Measurements from ENCODE around the gene NUP160.
"Not testable (repeated sequence)": the region's sequence is repeated elsewhere in the genome, so short reads cannot be mapped to it uniquely, and the experiment has no call there.

Gene NUP160

DNA sequence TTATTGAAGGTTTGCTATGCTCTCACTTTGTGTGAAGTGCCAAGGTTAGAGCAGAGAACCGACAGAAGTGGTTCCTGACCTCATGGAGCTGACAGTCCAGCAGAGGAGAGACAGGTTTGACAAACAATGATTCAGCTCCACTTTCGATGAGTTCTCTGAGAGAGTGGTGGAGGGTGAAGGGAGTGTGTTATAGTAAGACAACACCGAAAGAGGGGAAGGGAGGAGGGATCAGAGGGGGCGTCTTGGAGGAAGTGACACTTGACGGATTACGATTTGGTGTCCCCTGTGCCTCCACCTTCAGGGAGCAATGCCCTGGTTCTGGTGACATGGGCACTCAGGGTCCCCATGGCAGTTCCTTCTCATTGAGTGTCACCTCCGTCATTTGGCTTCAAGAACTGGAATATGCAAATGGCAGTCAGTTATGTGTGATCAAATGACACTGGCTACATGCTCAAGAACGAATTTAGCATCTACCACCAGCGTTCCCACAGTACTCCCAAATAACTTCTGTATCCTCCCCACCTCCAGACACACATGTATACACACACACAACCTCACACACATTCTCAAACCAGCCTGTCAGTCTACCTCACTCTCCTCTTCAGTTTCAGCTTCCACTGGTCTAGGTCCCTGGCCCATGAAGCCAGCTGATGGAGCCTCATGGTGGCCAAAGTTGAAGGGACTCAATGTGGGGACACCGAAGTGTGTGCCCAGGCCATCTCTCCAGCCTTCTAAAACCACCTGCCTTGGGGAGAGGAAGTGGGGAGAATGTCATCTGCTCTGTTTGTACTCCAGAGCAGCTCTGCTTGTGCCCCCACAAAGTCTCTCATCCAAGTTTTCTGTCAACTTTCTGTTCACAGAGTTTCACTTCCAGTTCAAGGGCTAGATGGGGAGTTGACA, 31.4 kb upstream of the NUP160 start:
- TF ChIP-seq POLR2AphosphoS5 (IDR thresholded peaks at IDR 0.05; ENCODE audit: low read depth, low read length) (no peak), POLR2A (IDR thresholded peaks at IDR 0.05; ENCODE audit: low read depth, low read length) (no peak), TAF1 (IDR thresholded peaks at IDR 0.05; ENCODE audit: borderline replicate concordance, low read depth, low read length) (no peak)
- FAIRE-seq = peak; percentile 86

DNA sequence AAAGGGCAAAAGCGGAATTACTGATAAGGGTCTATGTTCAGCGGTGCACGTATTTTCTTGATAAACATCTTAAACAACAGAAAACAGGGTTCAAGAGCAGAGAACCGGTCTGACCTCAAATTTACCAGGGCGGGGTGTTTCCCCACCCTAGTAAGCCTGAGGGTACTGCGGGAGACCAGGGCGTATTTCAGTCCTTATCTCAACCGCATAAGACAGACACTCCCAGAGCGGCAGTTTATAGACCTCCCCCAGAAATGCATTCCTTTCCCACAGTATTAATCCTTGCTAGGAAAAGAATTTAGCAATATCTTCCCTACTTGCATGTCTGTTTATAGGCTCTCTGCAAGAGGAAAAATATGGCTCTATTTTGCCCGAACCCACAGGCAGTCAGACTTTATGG, 27.7 kb upstream of the NUP160 start:
- DNase-seq (ENCODE audit: insufficient read length); FAIRE-seq: not testable (repeated sequence)

More for the DNA sequence above, 31.4 kb upstream of the NUP160 start:
- DNase-seq (ENCODE audit: insufficient read length) = no peak

DNA sequence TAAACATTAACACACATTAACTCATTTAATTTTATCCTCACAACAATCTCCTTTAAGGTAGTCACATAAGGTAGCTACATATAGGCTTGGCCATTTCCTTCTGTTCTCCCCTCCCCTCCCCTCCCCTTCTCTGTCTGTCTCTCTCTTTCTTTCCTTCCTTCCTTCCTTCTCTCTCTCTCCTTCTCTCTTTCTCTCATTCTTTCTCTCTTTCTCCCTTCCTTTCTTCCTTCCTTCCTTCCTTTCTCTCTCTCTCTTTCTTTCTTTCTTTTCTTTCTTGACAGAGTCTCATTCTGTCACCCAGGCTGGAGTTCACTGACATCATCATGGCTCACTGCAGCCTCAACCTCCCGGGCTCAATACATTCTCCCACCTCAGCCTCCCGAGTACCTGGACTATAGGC, 22.3 kb upstream of the NUP160 start:
- no peak for DNase-seq (ENCODE audit: insufficient read length)
- TF ChIP-seq TAF1 (IDR thresholded peaks at IDR 0.05; ENCODE audit: borderline replicate concordance, low read depth, low read length) (no peak), POLR2AphosphoS5 (IDR thresholded peaks at IDR 0.05; ENCODE audit: low read depth, low read length) (no peak), POLR2A (IDR thresholded peaks at IDR 0.05; ENCODE audit: low read depth, low read length) (no peak)
- FAIRE-seq = no peak

DNA sequence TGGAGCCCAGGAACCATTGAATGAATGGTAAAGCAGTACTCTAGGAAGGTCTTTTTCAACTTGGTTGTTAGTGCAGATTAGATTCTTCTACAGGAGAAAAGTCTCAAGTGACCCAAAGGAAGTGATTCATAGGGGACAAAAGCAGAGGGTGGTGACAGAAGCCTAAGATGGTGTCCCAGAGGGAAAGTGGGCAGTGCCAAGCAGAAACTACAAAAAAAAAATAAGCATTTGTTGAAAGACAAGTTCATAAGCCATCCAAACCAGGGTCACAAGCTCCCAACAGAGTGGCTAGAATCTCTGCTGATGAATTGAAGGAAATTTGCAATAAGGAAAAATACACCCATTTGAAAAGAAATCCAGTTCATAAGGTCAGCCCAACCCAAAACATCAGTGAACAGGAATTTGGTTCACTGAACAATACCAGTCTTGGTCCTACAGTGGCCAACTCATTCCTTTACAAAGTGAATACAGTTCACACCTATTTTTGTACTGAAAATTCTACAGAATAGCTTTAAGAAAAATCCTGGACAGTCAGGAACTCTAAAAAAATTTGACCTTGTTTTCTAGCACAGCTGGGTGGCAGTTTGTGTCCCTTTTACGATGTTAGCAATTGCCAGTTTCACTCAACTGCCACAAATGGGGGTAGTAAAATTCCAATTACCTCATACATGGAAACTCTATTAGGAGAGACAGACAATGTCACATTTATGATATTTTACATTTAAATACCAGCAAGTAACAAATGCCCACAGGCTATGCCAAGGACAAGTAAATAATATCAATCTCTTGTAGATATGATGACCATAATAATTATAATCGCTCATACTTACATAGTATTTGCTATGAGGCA, 21.6 kb upstream of the NUP160 start:
- no peak for DNase-seq (ENCODE audit: insufficient read length)
- TF ChIP-seq POLR2A (IDR thresholded peaks at IDR 0.05; ENCODE audit: low read depth, low read length) (no peak), POLR2AphosphoS5 (IDR thresholded peaks at IDR 0.05; ENCODE audit: low read depth, low read length) (no peak), TAF1 (IDR thresholded peaks at IDR 0.05; ENCODE audit: borderline replicate concordance, low read depth, low read length) (no peak)
- FAIRE-seq = no peak

DNA sequence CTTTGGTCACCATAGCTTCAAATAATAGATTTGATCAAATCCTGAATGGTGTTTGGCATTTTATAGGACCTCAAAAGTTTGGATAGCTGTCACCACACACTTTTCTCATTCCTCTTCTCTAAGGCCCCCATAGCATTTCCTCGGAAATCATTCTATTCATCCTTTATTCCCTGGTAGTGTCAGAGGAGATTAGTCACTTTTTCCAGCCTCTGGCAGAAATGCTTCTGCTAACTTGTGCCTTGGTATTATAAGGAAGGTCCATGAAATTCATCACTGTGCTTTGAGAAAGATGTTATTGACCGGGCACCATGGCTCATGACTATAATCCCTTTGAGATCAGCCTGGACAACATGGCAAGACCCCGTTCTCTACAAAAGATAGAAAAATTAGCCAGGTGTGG, 19.7 kb upstream of the NUP160 start:
- TF ChIP-seq POLR2A (IDR thresholded peaks at IDR 0.05; ENCODE audit: low read depth, low read length) (no peak), TAF1 (IDR thresholded peaks at IDR 0.05; ENCODE audit: borderline replicate concordance, low read depth, low read length) (no peak), POLR2AphosphoS5 (IDR thresholded peaks at IDR 0.05; ENCODE audit: low read depth, low read length) (no peak)
- DNase-seq (ENCODE audit: insufficient read length) (no peak), FAIRE-seq (no peak)

DNA sequence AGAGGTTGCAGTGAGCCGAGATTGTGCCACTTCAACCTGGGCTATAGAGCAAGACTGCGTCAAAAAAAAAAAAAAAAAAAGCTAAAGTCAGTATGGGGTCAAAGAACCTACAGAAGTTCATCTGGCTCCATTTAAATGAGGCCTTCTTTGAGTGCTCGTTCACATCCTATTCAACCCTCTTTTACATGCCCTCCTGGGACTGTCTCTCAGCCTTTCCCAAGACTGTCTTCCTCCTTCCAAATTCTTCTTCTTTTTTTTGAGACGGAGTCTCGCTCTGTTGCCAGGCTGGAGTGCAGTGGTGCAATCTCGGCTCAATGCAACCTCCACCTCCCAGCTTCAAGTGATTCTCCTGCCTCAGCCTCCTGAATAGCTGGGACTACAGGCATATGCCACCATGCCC, 18.7 kb upstream of the NUP160 start:
- FAIRE-seq; DNase-seq (ENCODE audit: insufficient read length): not testable (repeated sequence)

DNA sequence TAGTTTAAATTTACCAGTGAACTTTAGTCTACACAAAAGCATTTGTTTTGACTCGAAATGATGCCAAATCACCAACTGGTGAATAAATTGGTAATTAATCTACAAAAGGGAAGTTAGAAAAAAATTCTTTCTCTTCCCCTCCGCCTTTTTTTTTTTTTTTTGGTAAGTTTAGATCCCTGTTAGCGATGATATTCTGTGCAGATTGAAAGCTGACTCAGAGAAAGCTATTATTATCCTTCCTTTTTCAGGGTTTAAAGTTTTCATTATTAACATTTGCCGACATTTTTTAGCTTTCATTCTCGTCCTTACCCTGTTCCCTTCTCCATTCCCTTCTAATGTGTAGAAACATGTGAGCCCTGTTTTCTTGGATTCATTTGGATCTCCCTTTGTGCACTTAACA, 16.8 kb upstream of the NUP160 start:
- TF ChIP-seq POLR2AphosphoS5 (IDR thresholded peaks at IDR 0.05; ENCODE audit: low read depth, low read length) (no peak), POLR2A (IDR thresholded peaks at IDR 0.05; ENCODE audit: low read depth, low read length) (no peak), TAF1 (IDR thresholded peaks at IDR 0.05; ENCODE audit: borderline replicate concordance, low read depth, low read length) (no peak)
- DNase-seq (ENCODE audit: insufficient read length) (no peak), FAIRE-seq (peak; percentile 64)

DNA sequence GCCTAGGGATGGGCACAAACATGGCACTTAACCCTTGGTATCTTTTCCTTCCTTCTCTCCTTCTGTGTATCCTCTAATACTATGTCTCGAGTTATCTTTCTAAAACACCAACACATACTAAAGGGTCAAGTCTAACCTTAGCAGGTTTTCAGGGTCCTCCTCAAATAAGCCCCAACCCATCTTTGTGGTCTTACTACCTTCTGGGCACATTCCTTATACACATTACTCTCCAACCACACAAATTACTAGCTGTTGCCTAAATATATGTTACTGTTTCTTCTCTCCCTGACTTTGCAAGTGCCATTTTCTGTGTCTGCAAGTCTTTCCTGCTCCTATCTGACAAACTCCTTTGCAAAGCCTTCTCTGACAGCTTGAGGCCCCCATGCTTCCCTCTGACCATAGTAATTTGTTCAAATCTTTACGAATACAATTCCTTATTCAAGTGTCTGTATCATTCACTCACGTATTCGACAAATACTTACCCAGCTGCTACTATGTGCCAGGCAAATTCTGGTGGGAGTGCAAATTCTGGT, 15.8 kb upstream of the NUP160 start:
- FAIRE-seq = peak; percentile 74
- TF ChIP-seq POLR2AphosphoS5 (IDR thresholded peaks at IDR 0.05; ENCODE audit: low read depth, low read length) (no peak), TAF1 (IDR thresholded peaks at IDR 0.05; ENCODE audit: borderline replicate concordance, low read depth, low read length) (no peak), POLR2A (IDR thresholded peaks at IDR 0.05; ENCODE audit: low read depth, low read length) (no peak)
- DNase-seq (ENCODE audit: insufficient read length) = no peak

DNA sequence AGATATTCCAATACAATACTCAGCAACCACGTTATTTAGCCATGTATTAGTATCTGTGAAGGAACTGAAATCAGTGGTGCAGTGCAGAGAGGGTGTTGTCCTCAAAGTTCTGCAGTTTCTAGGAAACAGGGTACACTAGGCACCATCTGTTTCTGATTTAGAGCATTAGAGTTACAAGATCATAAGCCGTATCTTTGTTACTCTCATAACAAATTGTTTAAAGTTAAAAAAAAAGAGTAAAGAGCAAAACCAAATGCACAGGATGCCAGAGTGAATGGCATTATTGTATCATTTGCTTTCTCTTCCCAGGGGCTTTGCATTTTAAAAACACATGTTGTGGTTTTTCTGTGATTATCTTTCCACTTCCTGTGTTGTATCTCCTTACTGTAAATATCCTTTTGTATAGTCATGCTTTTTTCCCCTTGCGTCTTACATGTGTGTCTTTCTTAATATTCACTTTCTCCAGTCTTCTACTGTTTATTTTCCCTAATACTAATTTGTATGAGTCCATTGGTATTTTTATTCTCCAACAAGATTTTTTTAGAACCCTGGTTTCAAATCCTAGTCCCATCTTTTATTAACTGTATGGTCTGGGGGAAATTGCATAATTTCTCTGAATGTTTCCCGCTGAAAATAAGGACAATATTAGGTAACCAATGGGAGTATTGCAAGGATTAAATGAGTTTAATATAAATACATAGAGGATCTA, 15.2 kb upstream of the NUP160 start:
- FAIRE-seq (peak; percentile 57), DNase-seq (ENCODE audit: insufficient read length) (no peak)
- no peak for TF ChIP-seq POLR2AphosphoS5 (IDR thresholded peaks at IDR 0.05; ENCODE audit: low read depth, low read length)
- no peak for TF ChIP-seq TAF1 (IDR thresholded peaks at IDR 0.05; ENCODE audit: borderline replicate concordance, low read depth, low read length)
- no peak for TF ChIP-seq POLR2A (IDR thresholded peaks at IDR 0.05; ENCODE audit: low read depth, low read length)

DNA sequence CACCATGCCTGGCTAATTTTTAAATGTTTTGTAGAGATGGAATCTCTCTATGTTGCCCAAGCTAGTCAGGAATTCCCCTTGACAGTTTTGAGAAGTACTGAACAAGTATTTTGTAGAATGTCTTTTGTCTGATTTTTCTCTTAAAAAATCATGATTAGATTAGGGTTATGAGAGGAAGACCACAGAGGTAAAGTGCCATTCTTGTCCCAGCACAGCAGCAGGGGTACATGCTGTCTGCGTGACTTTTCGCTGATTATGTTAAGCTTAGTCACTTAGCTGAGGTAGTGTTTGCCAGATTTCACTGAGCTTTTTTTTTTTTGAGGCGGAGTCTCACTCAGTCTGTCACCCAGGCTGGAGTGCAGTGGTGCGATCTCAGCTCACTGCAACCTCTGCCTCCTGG, 13.6 kb upstream of the NUP160 start:
- FAIRE-seq (no peak), DNase-seq (ENCODE audit: insufficient read length) (no peak)
- TF ChIP-seq TAF1 (IDR thresholded peaks at IDR 0.05; ENCODE audit: borderline replicate concordance, low read depth, low read length) (no peak), POLR2A (IDR thresholded peaks at IDR 0.05; ENCODE audit: low read depth, low read length) (no peak), POLR2AphosphoS5 (IDR thresholded peaks at IDR 0.05; ENCODE audit: low read depth, low read length) (no peak)

DNA sequence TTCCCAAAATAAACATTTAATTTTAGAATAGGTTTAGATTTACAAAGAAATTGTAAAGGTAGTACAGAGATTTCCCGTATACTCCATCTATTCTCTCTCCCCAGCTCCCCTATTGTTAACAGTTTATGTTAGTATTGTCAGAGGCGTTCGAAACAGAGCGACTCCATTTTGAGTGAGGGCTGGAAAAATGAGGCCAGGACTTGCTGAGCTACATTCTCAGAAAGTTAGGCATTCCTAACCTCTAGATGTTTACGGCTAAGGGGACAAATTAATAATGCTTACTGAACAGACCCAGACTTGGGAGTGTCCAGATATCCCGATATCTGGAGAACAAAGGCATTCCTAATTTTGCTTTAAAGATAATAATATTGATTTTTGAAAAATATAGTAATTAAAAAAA, 12.4 kb upstream of the NUP160 start:
- TF ChIP-seq POLR2A (IDR thresholded peaks at IDR 0.05; ENCODE audit: low read depth, low read length) (no peak), TAF1 (IDR thresholded peaks at IDR 0.05; ENCODE audit: borderline replicate concordance, low read depth, low read length) (no peak), POLR2AphosphoS5 (IDR thresholded peaks at IDR 0.05; ENCODE audit: low read depth, low read length) (no peak)
- FAIRE-seq = no peak
- DNase-seq (ENCODE audit: insufficient read length) = no peak

Measured in GM12892 (cell line).